GM20431 (cell line): Measurements from ENCODE around the gene LBP.

Source experiments
- in situ Hi-C: fragments of 300-500 bp; cut with MseI, MboI; formaldehyde crosslinking; loops from one replicate; pipeline ENCODE4 v1.15.0; 2020; ENCODE audit warnings: low sequenced_read_pairs; ENCODE audit not compliant: unreplicated experiment

The LBP gene

DNA sequence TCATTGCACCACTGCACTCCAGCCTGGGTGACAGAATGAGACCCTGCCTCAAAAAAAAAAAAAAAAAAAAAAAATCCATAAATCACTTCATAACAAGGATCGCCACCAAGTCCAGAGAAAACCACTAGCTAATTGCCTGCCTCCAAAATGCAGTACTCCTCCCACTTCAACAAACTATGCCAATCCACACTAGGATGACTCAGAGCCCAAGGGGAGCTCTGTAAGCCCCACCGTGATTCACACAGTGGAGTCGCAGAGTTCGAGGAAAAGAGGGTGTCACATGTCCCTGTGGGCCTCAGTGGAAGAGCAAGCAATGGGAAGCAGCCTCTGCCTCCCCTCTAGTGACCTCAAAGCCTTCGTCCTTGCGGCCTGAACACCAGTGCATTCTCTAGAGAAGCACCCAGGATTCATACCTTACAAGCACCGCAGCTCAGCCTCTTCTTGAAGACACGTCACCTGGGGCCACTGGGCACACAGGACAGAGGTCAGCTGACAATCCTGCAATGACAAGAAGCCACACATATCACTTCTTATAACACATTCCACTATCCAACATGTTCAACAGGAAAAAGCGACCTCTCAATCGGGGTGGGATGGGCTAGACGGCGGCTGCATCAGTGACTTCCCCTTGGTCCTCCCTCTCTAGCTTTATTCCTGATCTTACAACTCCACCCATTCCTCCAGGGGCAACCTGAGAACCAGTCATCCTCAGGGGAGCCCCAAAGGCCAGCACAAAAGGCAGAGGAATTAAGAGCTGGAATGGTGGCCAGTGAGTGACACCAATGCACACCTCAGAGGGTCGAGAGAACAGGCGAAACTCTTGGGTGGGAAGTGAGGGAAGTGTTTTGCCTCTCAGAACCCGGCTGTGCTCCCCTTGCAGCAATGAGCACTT, 80.0 kb downstream of the LBP start:
- in situ Hi-C loops: no loop called here
